Ecto neural progenitor cell (in vitro differentiated cells): ENCODE results near the gene FBLN7.
A peak's percentile ranks its signal among the peaks of the same experiment; 100 is the strongest.
"Not testable (repeated sequence)": the region's sequence is repeated elsewhere in the genome, so short reads cannot be mapped to it uniquely, and the experiment has no call there.

Experiments
- DNase-seq: peaks from one replicate; pipeline ENCODE4 v3.0.0-alpha.2; 2018; ENCODE audit warnings: low spot score

The FBLN7 gene

DNA sequence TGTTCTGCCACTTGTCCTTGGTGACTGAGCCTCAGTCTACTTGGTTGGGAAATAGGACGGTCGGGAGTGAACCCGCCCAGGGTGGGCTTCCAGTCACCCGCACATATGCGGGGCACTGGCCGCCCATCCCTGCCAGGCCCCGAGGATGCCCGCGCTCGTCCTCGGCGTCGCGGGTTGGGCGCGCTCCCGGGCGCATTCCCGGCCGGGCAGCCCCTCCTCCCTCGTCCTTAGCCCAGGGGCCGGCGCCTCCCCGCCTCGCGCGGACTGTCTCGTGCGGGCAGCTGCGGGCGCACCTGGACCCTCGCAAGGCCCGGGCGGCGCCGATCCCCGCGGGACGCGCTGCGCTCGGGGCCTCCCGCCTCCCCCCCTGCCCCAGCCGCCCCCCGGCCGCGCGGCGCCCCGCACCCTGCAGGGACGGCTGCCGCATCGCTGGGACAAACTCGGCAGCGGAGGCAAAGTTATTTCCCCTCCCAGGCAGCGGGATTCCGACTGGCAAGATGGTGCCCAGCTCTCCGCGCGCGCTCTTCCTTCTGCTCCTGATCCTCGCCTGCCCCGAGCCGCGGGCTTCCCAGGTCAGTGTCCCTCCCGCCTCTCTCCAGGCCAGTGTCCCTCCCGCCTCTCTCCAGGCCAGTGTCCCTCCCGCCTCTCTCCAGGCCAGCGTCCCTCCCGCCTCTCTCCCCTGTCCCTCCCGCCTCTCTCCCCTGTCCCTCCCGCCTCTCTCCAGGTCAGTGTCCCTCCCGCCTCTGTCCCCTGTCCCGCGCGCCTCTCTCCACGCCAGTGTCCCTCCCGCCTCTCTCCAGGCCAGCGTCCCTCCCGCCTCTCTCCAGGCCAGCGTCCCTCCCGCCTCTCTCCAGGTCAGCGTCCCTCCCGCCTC, at the start of gene FBLN7:
Gene FBLN7 (plus strand): TSS at position 227 of the 874 bp plus-strand sequence. CDS start 271 bp downstream, at position 498.
- DNase-seq = peak; percentile 77

DNA sequence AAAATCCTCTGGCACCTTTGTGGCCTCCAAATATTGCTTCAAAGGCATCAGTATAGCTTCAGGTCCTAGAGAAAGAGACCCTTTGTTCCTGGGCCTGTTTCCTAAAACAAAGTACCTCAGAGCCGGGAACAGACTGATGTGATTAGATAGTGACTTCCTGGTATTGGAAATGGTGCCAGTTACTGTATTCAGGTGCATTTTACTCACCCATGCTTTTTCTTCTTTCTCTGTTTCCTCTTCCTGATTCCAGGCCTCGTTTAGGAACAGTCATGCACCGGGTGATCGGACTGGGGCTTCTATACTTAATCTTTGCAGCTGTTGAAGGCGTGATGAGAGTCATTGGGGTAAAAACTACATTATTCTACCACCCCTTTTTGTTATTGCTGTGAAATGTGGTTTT, 48.8 kb upstream of the FBLN7 start:
- no peak for DNase-seq

DNA sequence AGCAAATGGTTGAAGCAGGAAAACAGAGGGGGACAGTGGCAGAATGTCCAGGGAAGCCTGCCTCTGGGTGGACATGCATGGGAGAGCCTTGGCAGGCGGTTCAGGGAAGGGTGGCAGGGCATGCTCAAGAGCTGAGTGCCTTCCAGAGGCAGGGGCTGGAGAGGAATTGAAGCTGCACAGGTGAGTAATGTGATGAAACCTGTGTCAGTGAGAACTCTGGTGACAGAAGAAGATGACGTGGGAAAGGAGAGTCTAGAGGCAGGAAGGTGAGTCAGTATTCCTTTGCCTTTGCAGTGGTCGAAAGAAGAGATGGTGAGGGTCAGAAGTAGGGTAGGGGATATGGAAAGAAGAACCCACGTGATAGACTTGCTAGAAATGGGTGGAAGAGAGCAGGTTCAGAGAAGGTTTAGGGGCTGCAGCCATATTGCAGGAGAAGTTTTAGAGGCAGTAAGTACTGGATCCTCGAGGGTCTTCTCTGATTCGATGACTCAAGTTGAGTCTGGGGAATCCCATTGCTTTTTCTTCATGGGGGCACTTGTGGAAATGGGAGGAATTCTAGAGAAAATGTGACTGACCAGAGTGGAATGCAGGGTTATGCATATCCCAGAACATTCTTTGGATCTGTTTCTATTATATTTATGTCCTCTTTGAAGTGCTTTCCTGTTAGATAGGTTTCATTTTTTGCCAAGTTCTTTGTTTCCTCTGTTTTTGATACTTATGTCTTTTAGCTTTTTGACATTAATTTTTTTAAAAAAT, 45.7 kb upstream of the FBLN7 start:
- DNase-seq = no peak

DNA sequence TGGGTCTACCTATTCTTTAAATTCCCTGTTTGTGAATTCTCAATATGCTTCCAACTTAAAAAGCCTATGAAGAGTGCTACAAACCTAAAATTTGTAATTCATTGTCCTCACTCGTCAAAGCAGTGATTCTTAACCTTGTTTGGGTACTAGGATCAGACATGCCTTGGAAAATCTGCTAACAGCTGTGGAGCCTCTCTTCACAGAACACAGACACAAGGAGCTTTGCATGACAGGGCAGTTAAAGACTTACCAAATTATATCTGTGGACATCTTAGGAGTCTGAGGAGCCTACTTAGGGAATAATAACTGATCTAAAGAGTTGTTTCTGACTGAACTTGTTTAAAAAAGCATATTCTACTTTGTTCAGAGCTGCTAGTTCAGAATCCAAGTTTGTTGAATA, 45.0 kb upstream of the FBLN7 start:
- no peak for DNase-seq

DNA sequence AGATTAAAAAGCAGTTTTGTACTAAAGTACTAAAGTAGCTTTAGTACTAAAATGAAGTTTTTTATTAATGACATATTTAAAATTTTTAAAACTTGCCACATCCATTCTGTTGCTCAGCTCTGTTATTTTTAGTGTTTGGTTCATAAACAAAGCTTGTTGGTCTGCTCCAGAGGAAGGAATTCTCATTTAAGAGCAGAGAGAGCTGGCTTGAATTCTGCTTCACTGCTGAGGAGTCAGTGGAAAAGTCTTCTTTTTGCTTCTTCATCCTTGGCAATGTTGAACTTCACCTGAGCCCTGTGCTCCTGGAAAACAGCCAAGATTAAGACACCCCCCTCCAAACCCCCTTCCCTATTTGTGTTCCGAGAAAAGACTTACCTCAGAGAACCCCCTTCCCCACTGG, 42.5 kb upstream of the FBLN7 start:
- DNase-seq = no peak

- no peak for DNase-seq
Observed at GRCh38 chr2:112096098-112096497, 42.1 kb upstream of the FBLN7 start.

DNA sequence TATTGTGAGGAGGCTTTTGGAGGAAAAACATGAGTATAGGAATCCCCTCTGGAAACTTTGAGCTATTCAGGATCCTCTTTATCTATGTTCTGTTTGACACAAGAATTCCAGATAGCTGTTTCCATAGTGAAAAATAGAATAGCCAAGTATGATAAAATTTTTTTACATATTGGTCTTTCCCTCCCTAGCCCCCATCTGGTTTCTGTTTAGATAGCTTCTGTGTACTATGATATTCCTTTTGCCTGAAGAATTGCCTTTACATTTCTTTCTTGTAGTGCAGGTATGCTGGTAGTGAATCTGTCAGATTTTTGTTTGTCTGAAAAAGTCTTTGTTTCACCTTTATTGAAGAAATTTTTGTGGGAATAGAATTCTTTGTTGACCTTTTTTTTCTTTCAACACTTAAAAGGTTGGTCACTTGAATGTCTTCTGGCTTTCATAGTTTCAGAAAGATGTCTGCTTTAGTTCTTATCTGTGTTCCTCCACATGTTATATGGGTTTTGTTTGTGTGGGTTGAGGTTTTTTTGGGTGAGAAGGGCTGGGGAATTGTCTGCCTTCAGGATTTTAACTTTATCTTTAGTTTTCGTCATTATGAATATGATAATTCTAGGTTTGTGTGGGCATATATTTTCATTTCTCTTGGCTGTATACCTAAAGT, 29.9 kb upstream of the FBLN7 start:
- DNase-seq = no peak

DNA sequence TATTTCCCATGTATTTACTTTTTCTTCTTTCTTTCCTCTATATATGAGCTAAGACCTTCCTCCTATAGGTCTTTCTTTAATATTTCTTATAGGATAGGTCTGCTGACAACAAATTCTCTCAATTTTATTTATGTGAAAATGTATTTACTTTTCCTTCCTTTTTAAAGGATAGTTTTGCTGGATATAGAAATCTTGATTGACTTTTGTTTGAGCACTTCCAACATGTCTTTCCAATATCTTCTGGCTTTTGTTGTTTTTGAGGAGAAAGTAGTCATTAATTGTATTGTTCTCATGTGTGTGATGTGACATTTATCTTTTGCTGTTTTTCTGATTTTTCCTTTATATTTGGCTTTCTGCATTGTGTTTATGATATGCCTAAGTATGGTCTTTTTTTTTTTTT, 28.9 kb upstream of the FBLN7 start:
- no peak for DNase-seq

DNA sequence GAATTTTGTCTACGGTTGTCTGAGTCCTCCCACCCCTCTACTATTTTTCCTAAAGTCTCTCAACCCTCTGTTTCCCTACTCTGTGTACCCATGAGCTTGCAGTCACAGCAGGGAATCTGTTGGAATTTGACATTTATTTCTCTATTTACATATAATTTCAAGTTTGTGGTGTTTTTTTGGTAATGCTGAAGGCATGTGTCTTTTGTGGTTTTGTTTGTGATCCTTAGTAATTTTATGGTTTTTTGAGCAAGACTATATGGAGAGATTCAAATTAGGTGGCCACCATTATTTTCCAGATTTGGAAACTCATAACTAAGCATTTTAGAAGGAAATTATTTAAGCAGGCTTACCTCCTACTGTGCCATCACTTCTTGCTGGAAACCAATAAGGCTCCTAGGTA, 27.2 kb upstream of the FBLN7 start:
- no peak for DNase-seq

DNA sequence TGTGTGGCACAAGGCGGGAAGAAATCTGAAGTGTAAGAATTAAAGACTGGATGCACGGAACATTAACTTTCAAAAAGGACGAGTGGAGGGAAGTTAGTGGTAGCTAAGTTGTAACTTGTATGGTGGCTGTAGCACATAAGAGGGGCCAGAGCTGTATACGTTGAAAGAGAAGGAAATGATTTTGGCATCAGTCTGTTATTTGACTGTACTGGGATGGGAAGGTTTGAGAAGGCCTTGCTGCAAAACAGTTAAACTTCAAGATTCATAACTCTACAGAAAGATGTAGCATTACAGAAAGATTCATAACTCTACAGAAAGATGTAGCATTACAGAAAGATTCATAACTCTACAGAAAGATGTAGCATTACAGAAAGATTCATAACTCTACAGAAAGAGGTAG, 24.8 kb upstream of the FBLN7 start:
- not testable (repeated sequence) for DNase-seq

GRCh38 chr2:112118148-112118547, 20.0 kb upstream of the FBLN7 start:
- no peak for DNase-seq

DNA sequence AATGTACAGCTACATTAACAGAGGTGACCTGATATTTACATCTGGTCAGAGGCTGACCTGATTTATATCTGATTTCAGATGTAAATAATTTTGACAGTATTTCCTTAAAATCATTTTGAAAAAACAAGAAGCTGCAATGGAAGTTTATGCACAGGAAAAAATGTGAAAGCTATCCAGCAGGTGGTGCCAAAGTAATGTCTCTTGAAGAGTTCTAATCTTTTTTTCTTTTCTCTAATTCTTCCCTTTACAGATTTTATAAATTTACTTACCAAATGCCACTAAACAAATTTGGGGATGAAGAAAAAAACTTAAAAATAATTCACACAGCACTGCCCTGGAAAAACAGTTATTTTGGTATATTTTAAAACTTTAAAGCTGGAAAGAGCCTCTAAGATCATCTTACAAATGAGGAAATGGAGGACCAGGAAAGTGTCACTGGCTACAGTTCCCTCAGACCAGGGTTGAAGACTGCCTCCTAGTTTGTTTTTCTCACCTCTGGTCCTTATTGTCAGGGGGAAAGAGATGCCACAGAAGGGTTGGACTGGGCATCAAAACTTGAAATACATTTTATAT, 16.4 kb upstream of the FBLN7 start:
- no peak for DNase-seq

- no peak for DNase-seq
Observed at GRCh38 chr2:112129060-112129459, 9.1 kb upstream of the FBLN7 start.

GRCh38 chr2:112133344-112133743, 4.8 kb upstream of the FBLN7 start:
- DNase-seq = no peak

DNA sequence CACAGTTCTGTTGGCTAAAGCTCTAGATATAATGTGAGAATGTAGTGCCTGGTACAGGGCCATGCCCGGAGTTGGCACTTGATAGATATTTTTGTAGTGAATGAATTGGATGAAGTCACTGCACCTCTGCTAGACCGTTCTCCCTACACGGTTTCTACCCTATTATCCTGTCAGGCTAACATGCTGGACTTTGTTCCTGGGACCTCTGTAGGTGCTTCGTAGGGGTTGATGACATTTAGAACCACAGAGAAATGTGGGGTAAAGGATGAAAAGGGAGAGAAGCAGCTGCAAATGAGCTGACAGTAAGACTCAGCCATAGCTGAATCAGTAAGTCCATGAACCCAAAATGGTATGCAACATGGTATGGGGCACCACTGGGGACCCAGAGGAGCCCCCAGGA, 4.1 kb upstream of the FBLN7 start:
- DNase-seq = no peak

DNA sequence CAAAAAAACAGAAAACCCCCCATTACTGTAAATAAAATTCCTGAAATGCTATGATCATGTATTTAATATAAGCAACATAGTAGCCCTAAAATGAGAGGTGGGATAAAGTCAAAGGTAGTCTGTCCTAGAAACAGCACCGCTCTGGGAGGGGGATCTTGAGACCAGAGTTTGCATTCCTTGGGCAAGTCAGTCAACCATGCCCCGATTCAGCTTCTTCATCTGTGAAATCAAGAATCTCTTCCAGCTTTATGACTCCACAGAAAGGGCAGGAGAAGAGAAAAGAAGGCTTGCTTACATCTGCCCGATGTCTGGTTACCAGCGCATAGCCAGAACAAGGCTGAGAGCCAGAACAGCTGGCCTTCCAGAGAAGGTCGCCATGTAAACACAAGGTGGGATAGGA, 2.1 kb upstream of the FBLN7 start:
- DNase-seq = no peak

GRCh38 chr2:112137516-112138158, 548 bp upstream of the FBLN7 start:
- DNase-seq = no peak

DNA sequence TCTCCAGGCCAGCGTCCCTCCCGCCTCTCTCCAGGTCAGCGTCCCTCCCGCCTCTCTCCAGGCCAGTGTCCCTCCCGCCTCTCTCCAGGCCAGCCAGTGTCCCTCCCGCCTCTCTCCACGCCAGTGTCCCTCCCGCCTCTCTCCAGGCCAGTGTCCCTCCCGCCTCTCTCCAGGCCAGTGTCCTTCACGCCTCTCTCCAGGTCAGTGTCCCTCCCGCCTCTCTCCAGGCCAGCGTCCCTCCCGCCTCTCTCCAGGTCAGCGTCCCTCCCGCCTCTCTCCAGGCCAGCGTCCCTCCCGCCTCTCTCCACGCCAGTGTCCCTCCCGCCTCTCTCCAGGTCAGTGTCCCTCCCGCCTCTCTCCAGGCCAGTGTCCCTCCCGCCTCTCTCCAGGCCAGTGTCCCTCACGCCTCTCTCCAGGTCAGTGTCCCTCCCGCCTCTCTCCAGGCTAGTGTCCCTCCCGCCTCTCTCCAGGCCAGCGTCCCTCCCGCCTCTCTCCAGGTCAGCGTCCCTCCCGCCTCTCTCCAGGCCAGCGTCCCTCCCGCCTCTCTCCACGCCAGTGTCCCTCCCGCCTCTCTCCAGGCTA, 939 bp downstream of the FBLN7 start:
- not testable (repeated sequence) for DNase-seq

DNA sequence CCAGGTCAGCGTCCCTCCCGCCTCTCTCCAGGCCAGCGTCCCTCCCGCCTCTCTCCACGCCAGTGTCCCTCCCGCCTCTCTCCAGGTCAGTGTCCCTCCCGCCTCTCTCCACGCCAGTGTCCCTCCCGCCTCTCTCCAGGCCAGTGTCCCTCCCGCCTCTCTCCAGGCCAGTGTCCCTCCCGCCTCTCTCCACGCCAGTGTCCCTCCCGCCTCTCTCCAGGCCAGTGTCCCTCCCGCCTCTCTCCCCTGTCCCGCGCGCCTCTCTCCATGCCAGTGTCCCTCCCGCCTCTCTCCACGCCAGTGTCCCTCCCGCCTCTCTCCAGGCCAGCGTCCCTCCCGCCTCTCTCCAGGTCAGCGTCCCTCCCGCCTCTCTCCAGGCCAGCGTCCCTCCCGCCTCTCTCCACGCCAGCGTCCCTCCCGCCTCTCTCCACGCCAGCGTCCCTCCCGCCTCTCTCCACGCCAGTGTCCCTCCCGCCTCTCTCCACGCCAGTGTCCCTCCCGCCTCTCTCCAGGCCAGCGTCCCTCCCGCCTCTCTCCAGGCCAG, 1.5 kb downstream of the FBLN7 start:
- not testable (repeated sequence) for DNase-seq

- no peak for DNase-seq
Observed at GRCh38 chr2:112140205-112140802, 2.1 kb downstream of the FBLN7 start.
